OCI-LY7 (cell line): ENCODE results near the gene TNFSF13. TPM values are rescaled to one million over a fixed set of nuclear protein-coding genes. Genes with fewer than 3 reads are reported as not detected.
A peak's percentile ranks its signal among the peaks of the same experiment; 100 is the strongest.

Experiments used
- BruUV-seq: library from RNA; stranded (reverse); fragments of 400-500 nt; replicated peaks from 2 replicates; lab custom pipeline; 2021; lab: Mats Ljungman, UMichigan
- CTCF ChIA-PET: fragments of 300-600 bp; sonication (Branson Sonifier 250); formaldehyde crosslinking; loops from one replicate; lab custom pipeline; 2022; ENCODE audit warnings: antibody characterized with exemption; ENCODE audit not compliant: unreplicated experiment; lab: Charles Lee
- POLR2A ChIA-PET: fragments of 300-600 bp; sonication (Branson Sonifier 250); formaldehyde crosslinking; loops from one replicate; lab custom pipeline; 2022; ENCODE audit warnings: antibody characterized with exemption; lab: Charles Lee
- DNase-seq: peaks from one replicate; pipeline ENCODE4 v3.0.0-alpha.2; 2015; ENCODE audit warnings: low spot score
- H2AFZ ChIP-seq: fragments of 200-600 bp; sonication (generic), shearing (Covaris generic); 2 replicates; pipeline ENCODE4 v1.6.1; 2014; ENCODE audit warnings: mild to moderate bottlenecking, antibody characterized with exemption, low read length, moderate library complexity
- H3K27ac ChIP-seq: fragments of 200-600 bp; sonication (generic); 2 replicates; pipeline ENCODE4 v1.5.1; 2014; ENCODE audit warnings: mixed run types, low read depth, mild to moderate bottlenecking, moderate library complexity, low read length, inconsistent platforms; ENCODE audit not compliant: poor library complexity, severe bottlenecking
- H3K36me3 ChIP-seq: fragments of 200-600 bp; sonication (generic); 2 replicates; pipeline ENCODE4 v1.6.1; 2014; ENCODE audit warnings: mild to moderate bottlenecking, antibody characterized with exemption, low read length, moderate library complexity, mixed read lengths; ENCODE audit not compliant: insufficient read depth
- H3K4me1 ChIP-seq: fragments of 200-600 bp; sonication (generic); 2 replicates; pipeline ENCODE4 v1.5.1; 2014; ENCODE audit warnings: mild to moderate bottlenecking, low read length; ENCODE audit not compliant: insufficient read depth, poor library complexity, severe bottlenecking
- H3K4me2 ChIP-seq: fragments of 200-600 bp; sonication (generic); 2 replicates; pipeline ENCODE4 v1.6.1; 2014; ENCODE audit warnings: mild to moderate bottlenecking, low read length
- H3K4me3 ChIP-seq: fragments of 200-600 bp; sonication (generic); 2 replicates; pipeline ENCODE4 v1.5.1; 2014; ENCODE audit warnings: mild to moderate bottlenecking, low read depth, low read length; ENCODE audit not compliant: poor library complexity, severe bottlenecking
- H3K79me2 ChIP-seq: fragments of 200-600 bp; sonication (generic); 2 replicates; pipeline ENCODE4 v1.6.1; 2016; ENCODE audit warnings: low read depth, mild to moderate bottlenecking, low read length, moderate library complexity, mixed read lengths; ENCODE audit not compliant: insufficient read depth
- H3K9me2 ChIP-seq: fragments of 200-600 bp; sonication (generic); 2 replicates; pipeline ENCODE4 v1.6.1; 2016; ENCODE audit warnings: mild to moderate bottlenecking, low read length, mixed read lengths; ENCODE audit not compliant: insufficient read depth
- H3K9me3 ChIP-seq: fragments of 200-600 bp; sonication (generic); 2 replicates; pipeline ENCODE4 v1.6.1; 2014; ENCODE audit warnings: mild to moderate bottlenecking, mixed run types, low read length, mixed read lengths
- H4K20me1 ChIP-seq: fragments of 200-600 bp; sonication (generic); 2 replicates; pipeline ENCODE4 v1.6.1; 2014; ENCODE audit warnings: mild to moderate bottlenecking, antibody characterized with exemption, low read length, moderate library complexity, mixed read lengths; ENCODE audit not compliant: insufficient read depth
- EZH2phosphoT487 ChIP-seq: fragments of 200-600 bp; sonication (generic); IDR thresholded peaks from 2 replicates; pipeline ENCODE4 v1.6.1; 2018; ENCODE audit warnings: low read depth, borderline replicate concordance, mild to moderate bottlenecking, mixed run types, antibody characterized with exemption, low read length, moderate library complexity, mixed read lengths
- intact Hi-C: fragments of 100-400 bp; cut with micrococcal nuclease; formaldehyde crosslinking; loops from one replicate; pipeline ENCODE4 v1.10.0; 2022; ENCODE audit not compliant: unreplicated experiment
- total RNA-seq, 2 experiments: library from RNA; depleted of rRNA in 1 of 2; stranded (reverse); fragments of >200 nt in 1 of 2; shearing (Covaris generic) in 1 of 2; gene quantifications; 2 replicates each; pipeline ENCODE4 v1.2.3, GENCODE V29; 2014 to 2022
- TF ChIP-seq, protein P1 (sequence below): fragments of 200-600 bp; sonication (generic); conservative IDR thresholded peaks from 2 replicates; pipeline ENCODE4 v1.5.1; 2014; ENCODE audit warnings: mild to moderate bottlenecking, antibody characterized with exemption, low read length, moderate library complexity, mixed read lengths

The TNFSF13 gene
- total RNA-seq, 2 experiments from 2014 or later = 0.98 to 6.0 TPM

DNA sequence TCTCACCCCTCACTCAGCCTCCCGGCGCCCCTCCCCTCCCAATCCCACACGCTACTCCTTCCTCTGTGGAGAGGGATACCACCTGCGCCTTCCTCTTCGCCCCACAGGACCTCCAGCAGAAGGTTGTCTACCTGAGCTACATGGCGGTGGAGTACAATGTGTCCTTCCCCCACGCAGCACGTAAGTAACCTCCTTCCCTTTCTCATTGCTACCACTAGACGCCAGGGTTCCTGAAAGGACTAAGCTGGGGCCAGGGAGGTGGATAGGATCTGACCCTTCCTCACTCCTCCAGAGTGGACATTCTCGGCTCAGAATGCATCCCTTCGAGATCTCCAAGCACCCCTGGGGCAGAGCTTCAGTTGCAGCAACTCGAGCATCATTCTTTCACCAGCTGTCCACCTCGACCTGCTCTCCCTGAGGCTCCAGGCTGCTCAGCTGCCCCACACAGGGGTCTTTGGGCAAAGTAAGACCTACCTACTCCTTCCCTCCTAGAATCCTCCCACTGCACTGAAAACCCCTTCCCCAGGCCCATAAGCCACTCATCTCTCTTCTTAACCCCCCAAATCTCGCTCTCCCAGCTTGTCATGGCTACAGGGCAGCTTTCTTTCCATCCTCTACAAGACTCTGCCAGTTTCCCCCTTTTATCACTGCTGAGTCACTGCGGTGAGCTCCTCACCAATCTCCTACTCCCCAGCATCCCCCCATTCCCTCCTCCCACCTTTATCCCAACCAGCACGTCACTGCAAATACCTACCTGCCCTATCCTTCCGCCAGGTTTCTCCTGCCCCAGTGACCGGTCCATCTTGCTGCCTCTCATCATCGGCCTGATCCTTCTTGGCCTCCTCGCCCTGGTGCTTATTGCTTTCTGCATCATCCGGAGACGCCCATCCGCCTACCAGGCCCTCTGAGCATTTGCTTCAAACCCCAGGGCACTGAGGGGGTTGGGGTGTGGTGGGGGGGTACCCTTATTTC lies 22.3 kb downstream of the TNFSF13 start:
- intact Hi-C loops = no loop called here
- ChIA-PET CTCF (no interaction called here), POLR2A (no interaction called here)
- peaks cover 11% of the 10 kb centered on the region; the same call in 1 of the 2 replicates for H3K79me2 ChIP-seq
- H3K4me1 ChIP-seq = peaks cover 56% of the 10 kb centered on the region
- DNase-seq = no peak
- H3K9me3 ChIP-seq = no peaks in the 10 kb centered on the region
- TF ChIP-seq, protein P1, sequence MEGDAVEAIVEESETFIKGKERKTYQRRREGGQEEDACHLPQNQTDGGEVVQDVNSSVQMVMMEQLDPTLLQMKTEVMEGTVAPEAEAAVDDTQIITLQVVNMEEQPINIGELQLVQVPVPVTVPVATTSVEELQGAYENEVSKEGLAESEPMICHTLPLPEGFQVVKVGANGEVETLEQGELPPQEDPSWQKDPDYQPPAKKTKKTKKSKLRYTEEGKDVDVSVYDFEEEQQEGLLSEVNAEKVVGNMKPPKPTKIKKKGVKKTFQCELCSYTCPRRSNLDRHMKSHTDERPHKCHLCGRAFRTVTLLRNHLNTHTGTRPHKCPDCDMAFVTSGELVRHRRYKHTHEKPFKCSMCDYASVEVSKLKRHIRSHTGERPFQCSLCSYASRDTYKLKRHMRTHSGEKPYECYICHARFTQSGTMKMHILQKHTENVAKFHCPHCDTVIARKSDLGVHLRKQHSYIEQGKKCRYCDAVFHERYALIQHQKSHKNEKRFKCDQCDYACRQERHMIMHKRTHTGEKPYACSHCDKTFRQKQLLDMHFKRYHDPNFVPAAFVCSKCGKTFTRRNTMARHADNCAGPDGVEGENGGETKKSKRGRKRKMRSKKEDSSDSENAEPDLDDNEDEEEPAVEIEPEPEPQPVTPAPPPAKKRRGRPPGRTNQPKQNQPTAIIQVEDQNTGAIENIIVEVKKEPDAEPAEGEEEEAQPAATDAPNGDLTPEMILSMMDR = no peak
- no peak for TF ChIP-seq EZH2phosphoT487
- H2AFZ ChIP-seq = no peak overlapping the region
- H3K27ac ChIP-seq = no peak overlapping the region
- peaks cover 71% of the 10 kb centered on the region for H3K36me3 ChIP-seq
- no TSS peak for BruUV-seq
- H3K9me2 ChIP-seq = no peaks in the 10 kb centered on the region
- H3K4me3 ChIP-seq = no peak overlapping the region
- H4K20me1 ChIP-seq = peaks cover 11% of the 10 kb centered on the region
- H3K4me2 ChIP-seq = no peak overlapping the region

DNA sequence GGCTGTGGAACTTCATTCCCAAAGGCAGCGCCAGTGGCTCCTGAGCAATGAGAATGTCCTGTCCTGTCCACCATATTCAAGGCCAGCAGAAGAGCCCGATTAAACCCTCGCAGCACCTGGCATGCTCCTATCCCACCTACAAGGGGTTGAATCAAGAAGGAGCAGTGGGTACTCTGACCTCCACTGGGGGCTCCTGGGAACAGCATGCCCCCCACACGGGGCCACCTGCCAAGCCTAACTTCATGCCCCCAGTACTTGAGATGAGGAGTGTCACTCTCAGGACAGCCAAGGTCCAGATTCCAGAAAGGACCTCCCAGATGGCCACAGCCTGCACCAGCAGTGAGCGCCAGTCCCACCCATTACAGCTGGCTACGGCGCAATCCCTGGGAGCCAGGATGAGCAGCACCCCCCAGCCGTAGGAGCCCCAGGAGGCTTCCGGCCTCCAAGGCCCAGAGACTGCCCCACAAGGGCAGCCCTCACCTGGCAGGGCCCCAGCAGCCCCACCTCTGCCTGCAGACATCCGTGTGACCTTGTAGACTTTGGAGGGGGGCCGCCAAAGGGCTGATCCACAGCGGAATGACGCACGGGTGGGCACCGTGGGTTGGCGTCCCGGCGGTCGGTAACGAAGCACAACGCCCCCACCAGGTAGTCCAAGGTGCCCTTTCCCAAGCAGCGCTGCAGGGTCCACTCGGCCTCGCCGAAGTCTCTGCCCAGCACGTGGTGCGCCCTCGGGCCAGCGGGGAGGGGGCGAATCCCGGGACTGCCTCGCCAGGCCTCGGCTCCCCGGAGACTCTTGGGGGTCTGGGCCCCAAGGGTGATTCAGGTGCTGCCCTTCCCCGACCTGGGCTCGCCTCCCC lies 24.1 kb downstream of the TNFSF13 start:
- Histone ChIP-seq H2AFZ (no peak overlapping the region), H3K4me2 (peak overlapping the region; percentile 94; the same call in 1 of the 2 replicates), H3K9me3 (no peaks in the 10 kb centered on the region), H3K4me1 (peaks cover 39% of the 10 kb centered on the region), H3K27ac (no peak overlapping the region), H3K4me3 (peak overlapping the region; percentile 75), H3K36me3 (peaks cover 66% of the 10 kb centered on the region), H3K9me2 (no peaks in the 10 kb centered on the region), H3K79me2 (peaks cover 5% of the 10 kb centered on the region; the same call in 1 of the 2 replicates), H4K20me1 (no peaks in the 10 kb centered on the region)
- TF ChIP-seq, protein P1 = 0 out of 2 replicates have a peak, but pooled peaks have one; percentile 14
- TF ChIP-seq EZH2phosphoT487 = no peak
- intact Hi-C loops = no loop called here
- no peak for DNase-seq
- ChIA-PET POLR2A (interaction anchor here (0.6 to 1.2 kb wide), 2 partner anchors 9 to 664 kb away, joined by 3 to 5 read pairs; no protein-coding TSS in a partner anchor), CTCF (no interaction called here)
- BruUV-seq = no TSS peak
